Measurements from ENCODE around the gene CIART. TPM values are rescaled to one million over a fixed set of nuclear protein-coding genes. Genes with fewer than 3 reads are reported as not detected.

CIART gene, protein sequence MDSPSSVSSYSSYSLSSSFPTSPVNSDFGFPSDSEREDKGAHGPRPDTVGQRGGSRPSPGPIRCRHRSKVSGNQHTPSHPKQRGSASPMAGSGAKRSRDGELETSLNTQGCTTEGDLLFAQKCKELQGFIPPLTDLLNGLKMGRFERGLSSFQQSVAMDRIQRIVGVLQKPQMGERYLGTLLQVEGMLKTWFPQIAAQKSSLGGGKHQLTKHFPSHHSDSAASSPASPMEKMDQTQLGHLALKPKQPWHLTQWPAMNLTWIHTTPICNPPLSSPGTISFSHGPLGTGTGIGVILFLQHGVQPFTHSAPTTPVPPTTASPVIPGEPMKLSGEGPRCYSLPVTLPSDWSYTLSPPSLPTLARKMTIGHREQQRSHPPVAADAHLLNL
- total RNA-seq, result 5.7 TPM

DNA sequence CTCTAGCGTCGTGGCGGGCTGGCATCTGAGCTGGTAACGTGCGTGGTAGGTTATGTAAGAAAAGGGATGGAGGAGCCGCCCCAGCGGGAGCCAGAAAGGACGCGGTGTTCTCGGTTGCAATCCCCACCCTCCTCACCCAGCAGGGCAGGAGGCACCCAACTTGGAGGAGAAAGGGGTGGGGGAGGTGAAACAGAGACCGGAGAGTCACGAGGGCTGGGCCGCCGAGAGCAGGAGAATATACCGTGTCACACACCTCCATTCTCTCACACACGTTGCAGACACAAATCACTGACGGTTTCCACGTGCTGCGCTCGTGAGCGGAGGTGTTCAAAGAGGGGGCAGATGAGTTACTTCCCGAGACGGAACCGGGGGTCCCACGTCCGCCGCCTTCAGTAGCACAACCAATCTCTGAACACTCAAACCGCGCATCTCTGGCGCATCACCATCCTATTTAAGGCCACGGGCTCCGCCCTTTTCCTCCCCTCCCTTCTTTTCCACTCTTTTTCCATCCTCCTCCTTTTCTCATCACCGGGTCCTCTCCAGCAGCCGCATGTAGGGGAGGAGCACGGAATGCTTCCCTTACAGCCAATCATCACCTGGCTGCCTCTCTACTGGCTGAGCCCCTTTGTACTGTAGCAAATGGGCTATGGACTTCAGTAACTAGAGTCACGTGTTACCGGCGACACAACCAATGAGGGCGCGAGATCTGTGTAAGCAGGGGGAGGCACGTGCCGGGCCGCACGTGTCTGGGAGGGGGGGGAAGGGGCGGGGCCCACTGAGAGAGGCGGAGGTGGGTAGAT lies at the start of gene CIART:
Gene CIART, plus strand, starts transcription at position 797 of the 800 bp plus-strand sequence. CDS start 714 bp downstream, outside the sequence.

DNA sequence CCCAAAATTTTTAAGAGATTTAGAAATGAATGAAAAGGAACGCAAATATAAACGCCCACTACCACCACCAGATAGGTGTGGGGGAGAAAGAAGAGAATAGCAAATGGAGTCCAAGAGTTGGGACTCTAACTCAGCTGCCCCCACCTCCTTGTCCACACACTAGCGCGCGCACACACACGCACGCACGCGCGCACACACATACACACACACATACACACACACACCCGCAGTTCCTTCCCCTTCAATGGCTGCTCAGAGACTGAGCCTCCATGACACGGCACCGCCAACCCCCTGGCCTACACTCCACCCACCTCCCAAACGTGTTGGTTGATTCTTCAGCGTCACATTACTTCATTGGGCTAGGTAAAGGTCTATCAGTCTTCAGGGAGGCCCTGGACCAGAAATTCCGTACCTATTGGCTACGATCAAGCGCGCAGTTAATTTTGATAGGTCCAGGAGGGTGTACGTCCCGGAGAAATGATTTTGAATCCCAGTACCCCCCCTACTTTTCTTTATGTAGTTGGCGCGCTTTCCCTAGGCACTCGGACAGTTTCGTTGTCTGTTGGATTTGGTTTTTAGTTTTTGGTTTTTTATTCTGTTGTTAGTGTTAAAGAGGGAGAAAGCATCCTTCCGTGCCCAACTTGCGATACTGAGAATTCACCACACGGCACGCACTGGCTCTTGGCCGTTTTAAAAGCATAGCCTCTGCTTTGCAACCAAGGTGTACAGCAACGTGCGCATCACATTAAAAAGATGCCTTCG lies 46.3 kb upstream of the CIART start, which contains the start of gene ANP32E:
Gene ANP32E, minus strand, starts transcription at position 261 of the 762 bp plus-strand sequence. CDS start 326 bp downstream, outside the sequence.

DNA sequence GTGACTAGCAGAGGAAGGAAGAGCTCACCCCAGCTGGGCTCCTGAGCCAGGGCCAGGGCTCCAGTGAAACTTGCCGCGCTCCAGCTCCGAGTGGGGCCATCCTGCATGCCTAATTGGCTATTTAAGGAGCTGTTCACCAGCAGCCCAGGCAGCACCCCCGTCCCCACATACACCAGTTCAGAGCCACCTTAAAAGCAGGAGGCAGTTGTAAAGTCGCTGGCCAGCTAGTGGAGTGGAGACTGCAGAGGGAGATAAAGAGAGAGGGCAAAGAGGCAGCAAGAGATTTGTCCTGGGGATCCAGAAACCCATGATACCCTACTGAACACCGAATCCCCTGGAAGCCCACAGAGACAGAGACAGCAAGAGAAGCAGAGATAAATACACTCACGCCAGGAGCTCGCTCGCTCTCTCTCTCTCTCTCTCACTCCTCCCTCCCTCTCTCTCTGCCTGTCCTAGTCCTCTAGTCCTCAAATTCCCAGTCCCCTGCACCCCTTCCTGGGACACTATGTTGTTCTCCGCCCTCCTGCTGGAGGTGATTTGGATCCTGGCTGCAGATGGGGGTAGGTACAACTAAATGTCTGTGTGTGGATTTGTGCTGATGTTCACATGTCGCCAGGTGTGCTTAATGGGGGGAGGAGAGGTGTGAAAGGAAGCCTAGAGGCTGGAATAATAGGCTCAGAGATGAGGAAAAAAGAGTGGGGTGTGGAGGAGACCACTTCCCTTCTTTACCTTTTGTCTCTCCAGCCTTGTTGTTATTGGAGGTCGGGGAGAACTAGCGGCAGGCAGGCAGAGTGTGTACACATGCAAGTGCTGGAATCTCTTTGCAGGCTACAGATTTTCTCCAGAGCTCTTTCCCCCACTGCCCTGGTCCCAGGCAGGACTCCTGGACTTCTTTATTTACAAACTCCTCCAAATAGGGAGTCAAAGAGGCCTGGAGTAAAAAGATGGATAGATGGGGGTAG lies 24.4 kb upstream of the CIART start, which contains the start of gene CA14:
Gene CA14, plus strand, starts transcription at position 151 of the 962 bp plus-strand sequence. Its CDS starts 355 bp downstream, at position 506.

DNA sequence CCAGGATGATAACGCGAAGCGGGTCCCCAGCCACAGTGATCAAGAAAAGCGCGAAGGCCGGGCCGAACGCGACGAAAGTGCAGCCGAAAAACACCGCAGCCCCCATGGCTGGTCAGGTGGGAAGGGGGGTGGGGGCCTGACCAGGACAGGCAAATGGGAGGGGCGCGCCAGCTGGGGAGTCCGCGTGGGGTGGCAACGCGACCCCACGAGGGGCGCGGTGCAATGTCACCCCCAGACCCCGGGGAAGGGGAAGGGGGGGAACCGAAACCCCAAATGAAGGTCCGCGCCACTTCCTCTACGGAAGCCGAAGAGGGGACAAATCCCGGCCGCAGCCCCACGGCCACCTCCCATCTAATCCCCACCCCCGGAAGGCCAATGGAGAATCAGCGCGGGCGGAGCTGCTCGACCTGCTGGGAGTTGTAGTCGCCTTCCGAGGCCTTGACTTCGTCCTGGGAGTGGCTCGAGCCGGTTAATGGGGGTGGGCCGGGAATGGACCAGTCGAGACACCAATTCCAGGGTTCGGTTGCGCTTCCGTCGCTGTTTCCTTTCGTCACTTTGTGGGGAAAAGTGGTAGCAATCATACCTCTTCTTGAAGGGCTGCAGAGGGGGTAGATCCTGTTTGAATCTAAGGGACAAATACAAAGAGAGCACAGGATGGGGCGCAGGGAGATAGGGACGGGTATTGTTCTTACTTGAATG lies 13.5 kb upstream of the CIART start, which contains the start of gene APH1A:
Gene APH1A, minus strand, starts transcription at position 312 of the 699 bp plus-strand sequence. Its CDS starts 206 bp downstream, at position 106.

DNA sequence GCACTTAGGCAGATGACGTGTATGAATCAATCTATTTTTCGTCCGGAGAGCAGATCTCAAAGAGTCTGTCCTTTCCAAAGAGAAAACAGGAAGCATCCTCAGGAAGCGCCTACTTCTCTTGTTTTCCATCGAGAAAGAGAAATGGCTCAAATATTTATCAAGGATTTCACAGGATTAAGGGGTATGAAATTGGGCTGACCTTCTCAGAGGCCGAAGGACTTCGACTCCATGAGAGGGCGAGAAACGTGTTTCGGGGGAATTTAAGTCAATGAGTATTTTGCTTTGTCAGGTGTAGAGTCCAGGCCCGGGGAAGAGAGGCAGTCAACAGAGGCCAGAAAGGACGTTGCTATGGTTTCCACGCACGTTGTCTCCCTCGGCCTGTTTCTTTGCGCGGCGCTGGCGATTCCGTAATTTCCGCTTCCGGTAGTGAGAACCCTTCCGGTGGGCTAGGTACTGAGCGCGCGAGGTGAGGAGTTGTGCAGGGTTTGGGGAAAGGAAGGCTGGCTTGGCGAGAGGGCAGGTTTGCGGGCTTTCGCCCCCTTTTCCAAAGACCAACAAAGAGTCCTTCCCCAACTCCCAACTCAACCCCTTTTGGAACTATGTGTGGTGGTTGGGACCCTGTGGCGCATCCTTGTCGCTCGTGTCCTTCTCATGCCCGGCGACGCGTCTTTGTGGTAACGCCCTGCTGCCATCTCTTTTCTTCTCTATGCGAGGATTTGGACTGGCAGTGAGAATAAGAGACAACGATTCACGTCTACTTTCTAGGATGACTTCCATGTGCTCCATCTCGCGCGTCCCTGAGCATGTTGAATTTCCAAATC lies 11.3 kb downstream of the CIART start, which contains the start of gene MRPS21:
Gene MRPS21, plus strand, starts transcription at position 429 of the 821 bp plus-strand sequence. CDS start 506 bp downstream, outside the sequence.

Other genes starting within 250 kb of the CIART start
- 83.2 TPM for gene VPS45, start 214.8 kb upstream of the CIART start, total RNA-seq
- 35.0 TPM for gene PLEKHO1, start 132.6 kb upstream of the CIART start, total RNA-seq
- 45.7 TPM for gene ANP32E, start 46.4 kb upstream of the CIART start, total RNA-seq
- gene CA14, start 24.8 kb upstream of the CIART start, total RNA-seq, result 49.1 TPM
- 68.5 TPM for gene APH1A, start 13.5 kb upstream of the CIART start, total RNA-seq
- gene C1orf54, start 9.8 kb upstream of the CIART start, total RNA-seq, result 9.1 TPM
- 32.3 TPM for gene MRPS21, start 11.3 kb downstream of the CIART start, total RNA-seq
- gene PRPF3, start 39.0 kb downstream of the CIART start, total RNA-seq, result 95.1 TPM
- 30.1 TPM for gene RPRD2, start 81.6 kb downstream of the CIART start, total RNA-seq
- 24.4 TPM for gene TARS2, start 204.9 kb downstream of the CIART start, total RNA-seq
- 2.1 TPM for gene ECM1, start 225.6 kb downstream of the CIART start, total RNA-seq
- not detected for gene FALEC, start 233.2 kb downstream of the CIART start, total RNA-seq